ENCODE measurements around the gene SLC26A1. TPM values are rescaled to one million over a fixed set of nuclear protein-coding genes. Genes with fewer than 3 reads are reported as not detected.

Gene SLC26A1
- total RNA-seq, 4 donors from 2014 or later = 1.7 to 4.1 (median 2.8) TPM

DNA sequence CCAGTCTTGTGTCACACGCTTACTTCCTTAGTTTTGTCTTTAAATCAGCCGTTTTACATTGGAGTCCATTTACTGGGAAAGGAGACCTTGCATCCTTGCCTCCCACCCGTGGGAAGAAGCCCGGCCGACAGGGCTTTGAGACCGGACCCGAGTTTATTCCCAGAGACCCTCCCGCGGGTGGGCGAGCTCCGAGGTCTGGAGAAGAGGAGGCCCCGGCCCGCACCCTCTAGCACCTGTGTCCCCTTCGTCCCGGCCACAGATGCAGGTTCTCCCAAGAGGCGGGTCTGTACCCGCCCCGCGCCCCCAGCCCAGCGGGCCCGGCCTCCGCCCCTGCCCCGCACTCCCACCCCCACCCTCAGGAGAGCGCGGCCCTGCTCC is 3.8 kb upstream of the SLC26A1 start:
- in situ Hi-C loops (cut with MboI; ENCODE audit: low pct_ligation_motif_present in 1 of 4, low pct_unique_long_range_greater_than_20kb in 1 of 4, low sequenced_read_pairs in 3 of 4) = no loop called here
- peak overlapping the region in 2 of 4 donors; percentile 5 to 45 for H3K4me3 ChIP-seq
- H3K27me3 ChIP-seq = peaks cover 56% of the 10 kb centered on the region
- TF ChIP-seq EP300 (IDR thresholded peaks at IDR 0.05; ENCODE audit: low read depth) = no peak
- no peak for TF ChIP-seq POLR2AphosphoS5 (IDR thresholded peaks at IDR 0.05)
- no peak for TF ChIP-seq POLR2A (IDR thresholded peaks at IDR 0.05)
- TF ChIP-seq, protein P1, sequence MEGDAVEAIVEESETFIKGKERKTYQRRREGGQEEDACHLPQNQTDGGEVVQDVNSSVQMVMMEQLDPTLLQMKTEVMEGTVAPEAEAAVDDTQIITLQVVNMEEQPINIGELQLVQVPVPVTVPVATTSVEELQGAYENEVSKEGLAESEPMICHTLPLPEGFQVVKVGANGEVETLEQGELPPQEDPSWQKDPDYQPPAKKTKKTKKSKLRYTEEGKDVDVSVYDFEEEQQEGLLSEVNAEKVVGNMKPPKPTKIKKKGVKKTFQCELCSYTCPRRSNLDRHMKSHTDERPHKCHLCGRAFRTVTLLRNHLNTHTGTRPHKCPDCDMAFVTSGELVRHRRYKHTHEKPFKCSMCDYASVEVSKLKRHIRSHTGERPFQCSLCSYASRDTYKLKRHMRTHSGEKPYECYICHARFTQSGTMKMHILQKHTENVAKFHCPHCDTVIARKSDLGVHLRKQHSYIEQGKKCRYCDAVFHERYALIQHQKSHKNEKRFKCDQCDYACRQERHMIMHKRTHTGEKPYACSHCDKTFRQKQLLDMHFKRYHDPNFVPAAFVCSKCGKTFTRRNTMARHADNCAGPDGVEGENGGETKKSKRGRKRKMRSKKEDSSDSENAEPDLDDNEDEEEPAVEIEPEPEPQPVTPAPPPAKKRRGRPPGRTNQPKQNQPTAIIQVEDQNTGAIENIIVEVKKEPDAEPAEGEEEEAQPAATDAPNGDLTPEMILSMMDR (IDR thresholded peaks at IDR 0.05) = no peak
- H3K27ac ChIP-seq = no peak overlapping the region
- intact Hi-C loops (cut with DNase I; ENCODE audit: low total_unique reads) = no loop called here
- H3K9me3 ChIP-seq = no peaks in the 10 kb centered on the region
- peaks cover 16 to 39% (median 31%) of the 10 kb centered on the region in 4 donors for H3K4me1 ChIP-seq
- 7% methylated on average over 16 of the region's 25 CpGs; no CpG with 5 or more reads in 1 of the 2 donors for WGBS, 2 donors (ENCODE audit: low coverage in 1 of 2)
- H3K36me3 ChIP-seq = no peaks in the 10 kb centered on the region
- DNase-seq = no peak

DNA sequence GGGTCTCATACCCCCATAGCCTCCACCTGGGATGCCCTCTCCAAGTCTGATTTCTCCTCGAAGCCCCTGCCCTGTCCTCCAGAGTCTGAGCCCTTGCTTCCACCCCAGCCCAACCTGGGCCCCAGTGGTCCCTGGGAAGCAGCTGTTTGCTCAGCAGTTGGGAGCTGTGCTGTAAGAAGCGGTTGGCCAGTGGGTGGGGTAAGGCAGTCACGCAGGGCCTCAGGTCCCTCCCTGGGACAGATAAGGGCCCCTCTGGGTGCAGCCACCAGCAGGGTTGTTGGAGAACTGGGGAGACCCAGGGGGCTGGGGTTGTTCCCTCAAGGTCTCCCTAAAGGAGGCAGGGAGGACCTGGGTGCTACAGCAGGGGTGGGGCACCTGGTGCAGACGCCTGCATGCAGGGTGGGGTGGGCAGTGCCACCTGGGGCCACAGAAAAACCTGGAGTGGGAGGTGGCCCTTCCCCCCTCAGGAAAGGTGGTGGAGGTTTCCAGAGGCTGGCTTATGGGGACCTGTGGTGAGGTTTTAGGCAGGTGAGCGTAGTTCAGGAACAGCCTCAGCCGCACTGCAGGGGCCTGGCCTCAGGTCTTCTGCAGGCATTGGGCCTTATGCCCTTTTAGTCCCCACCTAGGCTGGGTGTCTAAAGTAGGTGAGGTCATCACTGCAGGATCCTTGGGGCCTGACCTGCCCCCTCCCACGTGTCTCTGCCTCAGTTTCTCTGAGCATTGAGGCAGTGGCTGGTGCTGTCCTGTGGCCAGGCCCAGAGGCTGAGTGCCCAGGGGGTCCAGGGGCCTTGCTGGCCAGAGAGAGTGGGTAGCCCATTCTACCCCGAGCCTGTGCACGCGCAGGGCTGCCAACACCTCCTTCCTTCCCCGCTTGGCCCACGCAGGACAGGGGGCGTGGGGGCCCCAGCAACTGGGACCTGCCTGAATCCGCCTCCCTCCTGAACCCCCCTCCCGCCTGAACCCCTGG is 3.1 kb upstream of the SLC26A1 start:
- H3K27ac ChIP-seq = no peak overlapping the region
- no peaks in the 10 kb centered on the region for H3K9me3 ChIP-seq
- intact Hi-C loops (cut with DNase I; ENCODE audit: low total_unique reads) = no loop called here
- no peak for DNase-seq
- TF ChIP-seq, protein P1 (IDR thresholded peaks at IDR 0.05) = no peak
- TF ChIP-seq POLR2AphosphoS5 (IDR thresholded peaks at IDR 0.05) (no peak), POLR2A (IDR thresholded peaks at IDR 0.05) (no peak), EP300 (IDR thresholded peaks at IDR 0.05; ENCODE audit: low read depth) (no peak)
- WGBS, 2 donors (ENCODE audit: low coverage in 1 of 2) = 61% methylated on average over 13 of the region's 15 CpGs; no CpG with 5 or more reads in 1 of the 2 donors
- H3K36me3 ChIP-seq = no peaks in the 10 kb centered on the region
- H3K4me3 ChIP-seq = no peak overlapping the region
- peaks cover 49% of the 10 kb centered on the region for H3K27me3 ChIP-seq
- in situ Hi-C loops (cut with MboI; ENCODE audit: low pct_ligation_motif_present in 1 of 4, low pct_unique_long_range_greater_than_20kb in 1 of 4, low sequenced_read_pairs in 3 of 4) = no loop called here
- peaks cover 16 to 38% (median 32%) of the 10 kb centered on the region in 4 donors for H3K4me1 ChIP-seq

DNA sequence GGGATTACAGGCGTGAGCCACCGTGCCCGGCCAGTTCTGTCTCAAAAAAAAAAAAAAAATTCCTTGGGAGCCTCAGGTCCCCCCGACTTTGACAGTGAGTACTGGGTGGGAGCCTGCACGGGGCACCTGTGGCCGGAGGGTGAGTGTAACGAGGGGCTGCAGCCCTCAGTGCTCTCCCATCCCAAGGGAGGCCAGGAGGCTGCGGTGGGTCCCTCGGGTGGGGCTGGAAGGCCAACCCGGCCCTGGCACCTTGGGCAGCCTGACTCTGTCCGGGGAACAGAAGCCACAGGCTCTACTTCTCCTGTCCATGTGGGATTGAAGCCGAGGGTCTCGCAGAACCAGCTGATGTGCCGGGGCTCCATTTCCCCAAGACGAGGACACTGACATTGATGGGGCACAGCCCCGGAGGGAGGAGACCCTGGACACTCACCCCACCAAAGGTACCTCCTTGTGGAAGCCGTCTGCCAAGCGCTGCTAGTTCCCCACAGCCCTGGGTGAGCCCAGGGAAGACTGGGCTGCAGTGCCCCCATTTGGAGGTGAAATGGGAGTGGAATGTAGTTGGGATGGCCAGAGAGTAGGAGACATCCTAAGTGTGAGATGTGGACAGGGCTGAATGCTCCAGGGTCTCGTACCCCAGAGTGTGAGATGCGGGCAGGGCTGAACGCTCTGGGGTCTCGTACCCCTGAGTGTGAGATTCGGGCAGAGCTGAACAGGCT is 2.3 kb upstream of the SLC26A1 start:
- TF ChIP-seq, protein P1 (IDR thresholded peaks at IDR 0.05) = no peak
- TF ChIP-seq EP300 (IDR thresholded peaks at IDR 0.05; ENCODE audit: low read depth) (no peak), POLR2A (IDR thresholded peaks at IDR 0.05) (no peak), POLR2AphosphoS5 (IDR thresholded peaks at IDR 0.05) (no peak)
- in situ Hi-C loops (cut with MboI; ENCODE audit: low pct_ligation_motif_present in 1 of 4, low pct_unique_long_range_greater_than_20kb in 1 of 4, low sequenced_read_pairs in 3 of 4) (no loop called here), intact Hi-C loops (cut with DNase I; ENCODE audit: low total_unique reads) (no loop called here)
- Histone ChIP-seq H3K27ac (no peak overlapping the region), H3K36me3 (no peaks in the 10 kb centered on the region), H3K9me3 (no peaks in the 10 kb centered on the region), H3K27me3 (peaks cover 41% of the 10 kb centered on the region), H3K4me3 (no peak overlapping the region), H3K4me1 (peaks cover 16 to 38% (median 32%) of the 10 kb centered on the region in 4 donors)
- WGBS, 2 donors (ENCODE audit: low coverage in 1 of 2) = 64 to 84% methylated on average over 5 to 19 of the region's 23 CpGs
- no peak for DNase-seq

Data from transverse colon (tissue), 4 donors.